ENCODE measurements around the gene COX19.

The COX19 gene

GRCh38 chr7:999149-999879 is 24.0 kb upstream of the COX19 start:
- Histone ChIP-seq H3K27me3 (ENCODE audit: insufficient read depth, poor library complexity, severe bottlenecking) (no peaks in the 10 kb centered on the region), H3K27ac (replicated peaks) (no peak overlapping the region), H3K4me3 (replicated peaks; ENCODE audit: insufficient read depth, low read length) (no peak overlapping the region)
- no peak for TF ChIP-seq REST (IDR thresholded peaks at IDR 0.05; ENCODE audit: insufficient replicate concordance, low read depth)
- TF ChIP-seq POLR2AphosphoS5 (IDR thresholded peaks at IDR 0.05; ENCODE audit: low read depth), result no peak
- no peak for TF ChIP-seq CTCF (IDR thresholded peaks at IDR 0.05; ENCODE audit: insufficient read depth, low read length)
- TF ChIP-seq GABPA (IDR thresholded peaks at IDR 0.05; ENCODE audit: low read depth), result no peak
- no peak for TF ChIP-seq SPI1 (IDR thresholded peaks at IDR 0.05; ENCODE audit: borderline replicate concordance, low read depth)
- DNase-seq (ENCODE audit: low read depth in 1 of 2, low spot score in 1 of 2), result no peak

GRCh38 chr7:997404-998395 is 22.4 kb upstream of the COX19 start:
- TF ChIP-seq SPI1 (IDR thresholded peaks at IDR 0.05; ENCODE audit: borderline replicate concordance, low read depth) (no peak), REST (IDR thresholded peaks at IDR 0.05; ENCODE audit: insufficient replicate concordance, low read depth) (no peak), GABPA (IDR thresholded peaks at IDR 0.05; ENCODE audit: low read depth) (no peak), POLR2AphosphoS5 (IDR thresholded peaks at IDR 0.05; ENCODE audit: low read depth) (no peak), CTCF (IDR thresholded peaks at IDR 0.05; ENCODE audit: insufficient read depth, low read length) (no peak)
- H3K4me3 ChIP-seq (replicated peaks; ENCODE audit: insufficient read depth, low read length), result no peak overlapping the region
- no peak overlapping the region for H3K27ac ChIP-seq (replicated peaks)
- DNase-seq (ENCODE audit: low read depth in 1 of 2, low spot score in 1 of 2), result no peak
- no peaks in the 10 kb centered on the region for H3K27me3 ChIP-seq (ENCODE audit: insufficient read depth, poor library complexity, severe bottlenecking)

- Histone ChIP-seq H3K4me3 (replicated peaks; ENCODE audit: insufficient read depth, low read length) (no peak overlapping the region), H3K27me3 (ENCODE audit: insufficient read depth, poor library complexity, severe bottlenecking) (no peaks in the 10 kb centered on the region), H3K27ac (replicated peaks) (no peak overlapping the region)
- DNase-seq (ENCODE audit: low read depth in 1 of 2, low spot score in 1 of 2), result no peak
- TF ChIP-seq GABPA (IDR thresholded peaks at IDR 0.05; ENCODE audit: low read depth) (no peak), SPI1 (IDR thresholded peaks at IDR 0.05; ENCODE audit: borderline replicate concordance, low read depth) (no peak), REST (IDR thresholded peaks at IDR 0.05; ENCODE audit: insufficient replicate concordance, low read depth) (no peak), POLR2AphosphoS5 (IDR thresholded peaks at IDR 0.05; ENCODE audit: low read depth) (no peak), CTCF (IDR thresholded peaks at IDR 0.05; ENCODE audit: insufficient read depth, low read length) (no peak)
Observed at GRCh38 chr7:996079-996872, 20.9 kb upstream of the COX19 start.
